Neural progenitor cell (in vitro differentiated cells): ENCODE results near the gene PCLAF. TPM values are rescaled to one million over a fixed set of nuclear protein-coding genes. Genes with fewer than 3 reads are reported as not detected.
A peak's percentile ranks its signal among the peaks of the same experiment; 100 is the strongest.

ENCODE experiments used
- DNase-seq: peaks from one replicate; pipeline ENCODE4 v3.0.0-alpha.2; 2016; ENCODE audit warnings: low spot score
- H2AFZ ChIP-seq: fragments of 200-600 bp; sonication (generic); replicated peaks from 2 replicates; pipeline ENCODE4 v1.6.1; 2016; ENCODE audit warnings: antibody characterized with exemption
- H3F3A ChIP-seq: fragments of 200-600 bp; sonication (generic); 2 replicates; pipeline ENCODE4 v1.6.1; 2016; ENCODE audit warnings: antibody characterized with exemption, low read depth
- H3K27ac ChIP-seq: fragments of 200-600 bp; sonication (generic); 2 replicates; pipeline ENCODE4 v1.5.1; 2016; ENCODE audit warnings: mild to moderate bottlenecking
- H3K27me3 ChIP-seq: fragments of 200-600 bp; sonication (generic); 2 replicates; pipeline ENCODE4 v1.6.1; 2016; ENCODE audit warnings: mild to moderate bottlenecking, moderate library complexity
- H3K36me3 ChIP-seq: fragments of 200-600 bp; sonication (generic); 2 replicates; pipeline ENCODE4 v1.5.1; 2016
- H3K4me1 ChIP-seq: fragments of 200-600 bp; sonication (generic); 2 replicates; pipeline ENCODE4 v1.6.1; 2016; ENCODE audit warnings: mixed run types
- H3K4me2 ChIP-seq: fragments of 200-600 bp; sonication (generic); 2 replicates; pipeline ENCODE4 v1.6.1; 2016
- H3K4me3 ChIP-seq: fragments of 200-600 bp; sonication (generic); 2 replicates; pipeline ENCODE4 v1.5.1; 2016
- H3K79me2 ChIP-seq: fragments of 200-600 bp; sonication (generic); 2 replicates; pipeline ENCODE4 v1.6.1; 2016; ENCODE audit warnings: low read depth
- H3K9ac ChIP-seq: fragments of 200-600 bp; sonication (generic); 2 replicates; pipeline ENCODE4 v1.6.1; 2016
- H3K9me3 ChIP-seq: fragments of 200-600 bp; sonication (generic); 2 replicates; pipeline ENCODE4 v1.5.1; 2016; ENCODE audit warnings: low read depth
- H4K20me1 ChIP-seq: fragments of 200-600 bp; sonication (generic); 2 replicates; pipeline ENCODE4 v1.6.1; 2016; ENCODE audit warnings: low read depth
- H3K27ac Mint-ChIP-seq: 3 replicates; pipeline ENCODE4 v1.8.0; 2021; ENCODE audit warnings: mixed read lengths
- H3K27me3 Mint-ChIP-seq: 2 replicates; pipeline ENCODE4 v1.8.0; 2022; ENCODE audit warnings: low read depth, mild to moderate bottlenecking, inconsistent platforms, moderate library complexity, mixed read lengths; ENCODE audit not compliant: insufficient read depth
- H3K36me3 Mint-ChIP-seq: 3 replicates; pipeline ENCODE4 v1.8.0; 2021; ENCODE audit warnings: mixed read lengths
- H3K4me1 Mint-ChIP-seq: 3 replicates; pipeline ENCODE4 v1.8.0; 2021; ENCODE audit warnings: mixed read lengths
- H3K4me3 Mint-ChIP-seq: 3 replicates; pipeline ENCODE4 v1.8.0; 2021; ENCODE audit warnings: mild to moderate bottlenecking, moderate library complexity, mixed read lengths
- H3K9me3 Mint-ChIP-seq: 3 replicates; pipeline ENCODE4 v1.8.0; 2020; ENCODE audit warnings: mixed read lengths
- CTCF ChIP-seq: fragments of 200-600 bp; sonication (generic); IDR thresholded peaks from 2 replicates; pipeline ENCODE4 v1.5.1; 2017; ENCODE audit warnings: antibody characterized with exemption, mild to moderate bottlenecking
- EZH2 ChIP-seq: fragments of 200-600 bp; sonication (generic); IDR thresholded peaks from 2 replicates; pipeline ENCODE4 v1.6.1; 2017; ENCODE audit warnings: antibody characterized with exemption, mild to moderate bottlenecking, moderate library complexity
- EZH2phosphoT487 ChIP-seq: fragments of 200-600 bp; sonication (generic); IDR thresholded peaks from 2 replicates; pipeline ENCODE4 v1.6.1; 2017; ENCODE audit warnings: antibody characterized with exemption
- total RNA-seq: library from RNA; depleted of rRNA; stranded (reverse); fragments of >200 nt; gene quantifications from 2 replicates; pipeline ENCODE4 v1.2.3, GENCODE V29; 2015; ENCODE audit warnings: low replicate concordance

PCLAF gene
- total RNA-seq, 1 donor from 2014 or later, result 220 TPM

GRCh38 chr15:64356710-64357040 lies 24.6 kb downstream of the PCLAF start:
- H3K9me3 ChIP-seq, result no peaks in the 10 kb centered on the region
- no peak overlapping the region for H3K9ac ChIP-seq
- peaks cover 16% of the 10 kb centered on the region for H4K20me1 ChIP-seq
- peak; percentile 8 for DNase-seq
- TF ChIP-seq EZH2, result no peak
- no peak for TF ChIP-seq EZH2phosphoT487
- no peak for TF ChIP-seq CTCF
- H3K4me1 Mint-ChIP-seq, result peaks cover 16% of the 10 kb centered on the region
- peaks cover 4% of the 10 kb centered on the region for H3K36me3 Mint-ChIP-seq
- peaks cover 8% of the 10 kb centered on the region for H3K4me1 ChIP-seq
- H3F3A ChIP-seq, result peaks cover 22% of the 10 kb centered on the region
- no peaks in the 10 kb centered on the region for H3K36me3 ChIP-seq
- H3K4me3 Mint-ChIP-seq, result peak overlapping the region; percentile 91
- no peaks in the 10 kb centered on the region for H3K9me3 Mint-ChIP-seq
- H3K4me2 ChIP-seq, result peak overlapping the region; percentile 99
- no peak overlapping the region for H2AFZ ChIP-seq
- peak overlapping the region; percentile 58 for H3K27ac Mint-ChIP-seq
- H3K27ac ChIP-seq, result peak overlapping the region; percentile 22
- peak overlapping the region; percentile 70 for H3K4me3 ChIP-seq
- no peaks in the 10 kb centered on the region for H3K27me3 ChIP-seq
- peaks cover 37% of the 10 kb centered on the region for H3K79me2 ChIP-seq
- H3K27me3 Mint-ChIP-seq, result peaks cover 10% of the 10 kb centered on the region

- H3K27ac ChIP-seq, result peak within 1 kb of the TSS; percentile 82
- H2AFZ ChIP-seq, result peak within 1 kb of the TSS; percentile 80
- H3K9me3 Mint-ChIP-seq, result no peaks in the 10 kb centered on the region
These were observed 25.1 kb downstream of the PCLAF start, which contains the start of gene CSNK1G1 for GRCh38 chr15:64355944-64356709. Gene CSNK1G1, minus strand, starts transcription at chr15:64356173. Its CDS starts 55,674 bp downstream, at chr15:64300499.

GRCh38 chr15:64355348-64355943 lies 25.8 kb downstream of the PCLAF start:
- Histone ChIP-seq H3K4me3 (peak overlapping the region; percentile 70), H3K27me3 (no peaks in the 10 kb centered on the region), H3K79me2 (peaks cover 49% of the 10 kb centered on the region), H3K9ac (peak overlapping the region; percentile 76), H3K9me3 (no peaks in the 10 kb centered on the region), H4K20me1 (peaks cover 16% of the 10 kb centered on the region), H3K36me3 (no peaks in the 10 kb centered on the region), H3K27ac (peak overlapping the region; percentile 82), H3K4me1 (peaks cover 8% of the 10 kb centered on the region), H3K4me2 (peak overlapping the region; percentile 99), H2AFZ (peak overlapping the region; percentile 80), H3F3A (peaks cover 22% of the 10 kb centered on the region)
- Mint-ChIP-seq H3K9me3 (no peaks in the 10 kb centered on the region), H3K27ac (peak overlapping the region; percentile 92), H3K27me3 (peaks cover 10% of the 10 kb centered on the region), H3K4me3 (peak overlapping the region; percentile 91), H3K4me1 (peaks cover 16% of the 10 kb centered on the region), H3K36me3 (peaks cover 4% of the 10 kb centered on the region)
- TF ChIP-seq CTCF, result no peak
- no peak for TF ChIP-seq EZH2phosphoT487
- TF ChIP-seq EZH2, result no peak
- DNase-seq, result peak; percentile 66

More at GRCh38 chr15:64355944-64356709, 25.1 kb downstream of the PCLAF start, which contains the start of gene CSNK1G1:
- Mint-ChIP-seq H3K4me3 (peak within 1 kb of the TSS; percentile 91), H3K4me1 (peaks cover 16% of the 10 kb centered on the region), H3K36me3 (peaks cover 4% of the 10 kb centered on the region), H3K27me3 (peaks cover 10% of the 10 kb centered on the region), H3K27ac (peak within 1 kb of the TSS; percentile 92)
- Histone ChIP-seq H3K4me1 (peaks cover 8% of the 10 kb centered on the region), H3K79me2 (peaks cover 43% of the 10 kb centered on the region), H3F3A (peaks cover 22% of the 10 kb centered on the region), H3K27me3 (no peaks in the 10 kb centered on the region), H3K9me3 (no peaks in the 10 kb centered on the region), H4K20me1 (peaks cover 16% of the 10 kb centered on the region), H3K36me3 (no peaks in the 10 kb centered on the region), H3K4me3 (peak within 1 kb of the TSS; percentile 70), H3K4me2 (peak within 1 kb of the TSS; percentile 99), H3K9ac (peak within 1 kb of the TSS; percentile 76)
- TF ChIP-seq EZH2phosphoT487 (no peak), EZH2 (no peak), CTCF (peak; percentile 44)
- peak; percentile 97 for DNase-seq
